H1 (cell line): Measurements from ENCODE around the gene CACNA1A. TPM values are rescaled to one million over a fixed set of nuclear protein-coding genes. Genes with fewer than 3 reads are reported as not detected.
A peak's percentile ranks its signal among the peaks of the same experiment; 100 is the strongest.

Source experiments
- CTCF ChIA-PET: fragments of 300-600 bp; sonication (Branson Sonifier 250); formaldehyde crosslinking; loops from one replicate; lab custom pipeline; 2021; ENCODE audit not compliant: partially characterized antibody; lab: Charles Lee
- POLR2A ChIA-PET: fragments of 300-600 bp; sonication (Branson Sonifier 250); formaldehyde crosslinking; loops from one replicate; lab custom pipeline; 2021; ENCODE audit warnings: inconsistent platforms; ENCODE audit not compliant: partially characterized antibody; lab: Charles Lee
- DNase-seq, 2 experiments: peaks; one replicate each; pipeline versions ENCODE4 v3.0.0 to v3.0.0-alpha.2; 2010 to 2022; ENCODE audit warnings: low spot score in 2 of 2, low read depth in 1 of 2, mixed read lengths in 1 of 2
- FAIRE-seq: peaks from 2 replicates; lab custom pipeline; 2011; peaks lifted over from hg19 to GRCh38; lab: Jason Lieb, UNC
- H2AFZ ChIP-seq: 2 replicates; pipeline ENCODE4 v1.8.1; 2012; ENCODE audit warnings: low read length, inconsistent platforms
- H2AK5ac ChIP-seq: 2 replicates; pipeline ENCODE4 v1.6.1; 2013; ENCODE audit warnings: low read depth, low read length
- H2BK120ac ChIP-seq: replicated peaks from 2 replicates; pipeline ENCODE3; 2013; ENCODE audit warnings: low read depth, low read length, inconsistent platforms
- H2BK12ac ChIP-seq: 2 replicates; pipeline ENCODE4 v1.6.1; 2013; ENCODE audit warnings: low read depth, low read length
- H2BK15ac ChIP-seq: 2 replicates; pipeline ENCODE4 v1.6.1; 2013; ENCODE audit warnings: low read length
- H2BK20ac ChIP-seq: 2 replicates; pipeline ENCODE4 v1.6.1; 2013; ENCODE audit warnings: low read length
- H2BK5ac ChIP-seq: 2 replicates; pipeline ENCODE4 v1.6.1; 2013; ENCODE audit warnings: low read depth, low read length
- H3K14ac ChIP-seq: 2 replicates; pipeline ENCODE4 v1.6.1; 2013; ENCODE audit warnings: inconsistent platforms; ENCODE audit not compliant: insufficient read length
- H3K18ac ChIP-seq: 2 replicates; pipeline ENCODE4 v1.6.1; 2013; ENCODE audit warnings: low read length; ENCODE audit errors: extremely low read depth
- H3K23ac ChIP-seq: 2 replicates; pipeline ENCODE4 v1.6.1; 2013; ENCODE audit warnings: inconsistent platforms; ENCODE audit not compliant: insufficient read length
- H3K23me2 ChIP-seq: 2 replicates; pipeline ENCODE4 v1.6.1; 2013; ENCODE audit warnings: low read depth, low read length
- H3K27ac ChIP-seq: 2 replicates; pipeline ENCODE4 v1.6.1; 2011; ENCODE audit warnings: low read depth, low read length, inconsistent platforms
- H3K27me3 ChIP-seq, 4 experiments: replicated peaks in 1 of 4; 1 replicate in 1 of 4; 2 replicates in 3 of 4; pipeline versions ENCODE4 v1.6.1 to v1.8.1; 2011 to 2013; ENCODE audit warnings: low read length in 3 of 4, mild to moderate bottlenecking in 3 of 4, inconsistent platforms in 2 of 4, mixed read lengths in 2 of 4, moderate library complexity in 1 of 4; ENCODE audit not compliant: control insufficient read depth in 3 of 4, insufficient read depth in 3 of 4; ENCODE audit errors: extremely low read depth in 1 of 4
- H3K36me3 ChIP-seq, 4 experiments: 2 replicates each; pipeline versions ENCODE4 v1.6.1 to v1.8.1; 2011 to 2013; ENCODE audit warnings: mild to moderate bottlenecking in 4 of 4, low read length in 3 of 4, moderate library complexity in 2 of 4, control low read depth in 1 of 4, inconsistent platforms in 1 of 4; ENCODE audit not compliant: insufficient read depth in 4 of 4, control insufficient read depth in 2 of 4
- H3K4ac ChIP-seq: replicated peaks from 2 replicates; pipeline ENCODE3; 2013; ENCODE audit warnings: low read length, low read depth, mixed read lengths, inconsistent platforms; ENCODE audit not compliant: insufficient read length
- H3K4me1 ChIP-seq, 4 experiments: replicated peaks in 1 of 4; 1 replicate in 1 of 4; 2 replicates in 3 of 4; pipeline versions ENCODE4 v1.6.1 to v1.8.1; 2011 to 2013; ENCODE audit warnings: low read length in 3 of 4, inconsistent platforms in 2 of 4, mixed read lengths in 1 of 4; ENCODE audit not compliant: insufficient read depth in 4 of 4, control insufficient read depth in 3 of 4
- H3K4me2 ChIP-seq, 2 experiments: 2 replicates each; pipeline versions ENCODE4 v1.6.1 to v1.8.1; 2011 to 2013; ENCODE audit warnings: low read depth in 2 of 2, low read length in 2 of 2, control low read depth in 1 of 2, inconsistent platforms in 1 of 2, mild to moderate bottlenecking in 1 of 2; ENCODE audit not compliant: insufficient read depth in 1 of 2
- H3K4me3 ChIP-seq, 4 experiments: fragments of 200-600, 300-600 bp in 1 of 4; sonication (generic), shearing (Covaris generic), sonication (Bioruptor Twin) in 1 of 4; 2 replicates each; pipeline versions ENCODE4 v1.5.1 to v1.8.1; 2011 to 2016; ENCODE audit warnings: low read length in 4 of 4, low read depth in 3 of 4, control low read depth in 2 of 4, inconsistent platforms in 2 of 4, mild to moderate bottlenecking in 2 of 4, mixed read lengths in 1 of 4, moderate library complexity in 1 of 4; ENCODE audit not compliant: insufficient read depth in 2 of 4; ENCODE audit errors: extremely low read depth in 1 of 4
- H3K56ac ChIP-seq: replicated peaks from 2 replicates; pipeline ENCODE3; 2013; ENCODE audit warnings: low read depth, mild to moderate bottlenecking, mixed read lengths, low read length, inconsistent platforms; ENCODE audit not compliant: insufficient read length
- H3K79me1 ChIP-seq: 2 replicates; pipeline ENCODE4 v1.6.1; 2013; ENCODE audit warnings: low read depth, low read length, control low read depth
- H3K79me2 ChIP-seq, 2 experiments: 2 replicates each; pipeline versions ENCODE4 v1.6.1 to v1.8.1; 2012 to 2013; ENCODE audit warnings: low read length in 2 of 2, mild to moderate bottlenecking in 2 of 2, inconsistent platforms in 1 of 2; ENCODE audit not compliant: insufficient read depth in 2 of 2, control insufficient read depth in 1 of 2
- H3K9ac ChIP-seq, 4 experiments: replicated peaks in 1 of 4; 1 replicate in 1 of 4; 2 replicates in 3 of 4; pipeline versions ENCODE4 v1.6.1 to v1.8.1; 2011 to 2013; ENCODE audit warnings: low read depth in 3 of 4, low read length in 3 of 4, control low read depth in 2 of 4, mild to moderate bottlenecking in 2 of 4, moderate library complexity in 2 of 4, inconsistent platforms in 1 of 4; ENCODE audit errors: extremely low read depth in 1 of 4
- H3K9me3 ChIP-seq, 2 experiments: 2 replicates each; pipeline versions ENCODE4 v1.6.1 to v1.8.1; 2012 to 2013; ENCODE audit warnings: mild to moderate bottlenecking in 2 of 2, moderate library complexity in 2 of 2, control low read depth in 1 of 2, inconsistent platforms in 1 of 2, low read depth in 1 of 2, low read length in 1 of 2, mixed read lengths in 1 of 2; ENCODE audit not compliant: insufficient read depth in 2 of 2
- H4K20me1 ChIP-seq, 2 experiments: replicated peaks in 1 of 2; 2 replicates each; pipeline versions ENCODE3 to v1.8.1; 2011 to 2013; ENCODE audit warnings: inconsistent platforms in 2 of 2, low read length in 2 of 2, mild to moderate bottlenecking in 1 of 2; ENCODE audit not compliant: insufficient read depth in 2 of 2, control insufficient read depth in 1 of 2
- H4K5ac ChIP-seq: 2 replicates; pipeline ENCODE4 v1.6.1; 2013; ENCODE audit warnings: low read length, low read depth, mixed read lengths, inconsistent platforms; ENCODE audit not compliant: insufficient read length
- H4K8ac ChIP-seq: 2 replicates; pipeline ENCODE4 v1.8.0; 2013; ENCODE audit warnings: mild to moderate bottlenecking, moderate library complexity, low read length, inconsistent platforms; ENCODE audit not compliant: insufficient read depth; ENCODE audit errors: extremely low read depth
- H4K91ac ChIP-seq: replicated peaks from 2 replicates; pipeline ENCODE3; 2013; ENCODE audit warnings: low read length, mixed read lengths, inconsistent platforms; ENCODE audit not compliant: insufficient read length
- CREB1 ChIP-seq: IDR thresholded peaks from 2 replicates; pipeline ENCODE4 v1.6.1; 2012; ENCODE audit warnings: inconsistent platforms
- CTCF ChIP-seq, 3 experiments: IDR thresholded peaks; 1 replicate in 2 of 3; 2 replicates in 1 of 3; pipeline versions ENCODE4 v1.5.1 to v1.6.1; 2011; ENCODE audit warnings: low read length in 3 of 3, mild to moderate bottlenecking in 3 of 3, inconsistent platforms in 2 of 3, low read depth in 1 of 3, moderate library complexity in 1 of 3; ENCODE audit not compliant: insufficient read depth in 1 of 3; ENCODE audit errors: control extremely low read depth in 1 of 3
- E2F6 ChIP-seq: IDR thresholded peaks from 2 replicates; pipeline ENCODE4 v1.6.1; 2012; ENCODE audit warnings: inconsistent platforms
- GABPA ChIP-seq: IDR thresholded peaks from 2 replicates; pipeline ENCODE4 v1.6.1; 2011; ENCODE audit warnings: mild to moderate bottlenecking, low read length, moderate library complexity, borderline replicate concordance; ENCODE audit not compliant: insufficient read depth
- KDM4A ChIP-seq: IDR thresholded peaks from one replicate; pipeline ENCODE4 v1.7.1; 2012; ENCODE audit warnings: low read depth, mild to moderate bottlenecking, moderate library complexity, low read length, inconsistent platforms; ENCODE audit not compliant: severe bottlenecking
- NRF1 ChIP-seq: IDR thresholded peaks from 2 replicates; pipeline ENCODE4 v1.6.1; 2011; ENCODE audit warnings: mild to moderate bottlenecking, low read depth, low read length, improper control_type of control experiment
- SP4 ChIP-seq: IDR thresholded peaks from 2 replicates; pipeline ENCODE4 v1.6.1; 2012; ENCODE audit warnings: low read length, inconsistent platforms
- SRF ChIP-seq: IDR thresholded peaks from 2 replicates; pipeline ENCODE4 v1.6.1; 2011; ENCODE audit warnings: mild to moderate bottlenecking, low read depth, low read length, moderate library complexity
- SUZ12 ChIP-seq: fragments of 200-600 bp; sonication (generic); IDR thresholded peaks from 2 replicates; pipeline ENCODE4 v1.6.1; 2012; ENCODE audit warnings: mild to moderate bottlenecking, inconsistent platforms, low read length, moderate library complexity, mixed read lengths
- WGBS, 2 experiments: shearing (Covaris generic) in 1 of 2; methylation state at CpG; one replicate each; pipeline versions ENCODE4 v1.1.6 to v1.1.7; 2013 to 2015; ENCODE audit warnings: low lambda C conversion rate in 2 of 2, mixed read lengths in 2 of 2, inconsistent platforms in 1 of 2, low coverage in 1 of 2, missing lambda C conversion rate in 1 of 2; ENCODE audit not compliant: insufficient replicate concordance in 2 of 2, insufficient coverage in 1 of 2, insufficient read length in 1 of 2; ENCODE audit errors: extremely low coverage in 1 of 2, missing lambda C conversion rate in 1 of 2; 5-methylcytosine and 5-hydroxymethylcytosine counted together
- polyA plus RNA-seq, 7 experiments: library from polyadenylated mRNA; depleted of rRNA in 3 of 7; stranded (reverse) in 5 of 7; unstranded in 2 of 7; fragments of >200 nt in 5 of 7; fragments of 200-250 nt in 2 of 7; gene quantifications; 1 replicate in 5 of 7; 2 replicates in 1 of 7; 4 replicates in 1 of 7; pipeline versions ENCODE4 v1.2.1 to v1.2.3, GENCODE V29; 2011 to 2013; ENCODE audit warnings: missing spikeins in 2 of 7, mixed read lengths in 2 of 7
- total RNA-seq: library from RNA; stranded (reverse); fragmentation: NEBNext Ultra II Directional; extraction: Animal tissue kit (Norgen Biotek cat#: 25700); gene quantifications from 2 replicates; pipeline ENCODE4 v1.2.1, GENCODE V29; 2021
- TF ChIP-seq, protein P1 (sequence below): IDR thresholded peaks from 2 replicates; pipeline ENCODE4 v1.6.1; 2011; ENCODE audit warnings: low read depth, mild to moderate bottlenecking, low read length; ENCODE audit not compliant: insufficient read depth

The CACNA1A gene
- total and polyA plus RNA-seq, 2 of the 8 experiments (the other 6 are each of a cell fraction or from before 2014, with no cell fraction given) = 10.7 to 25.3 TPM

GRCh38 chr19:13234518-13234917 lies 271.8 kb downstream of the CACNA1A start:
- no peak overlapping the region for H2BK120ac ChIP-seq
- H3K9me3 ChIP-seq = peaks cover 0 to 4% of the 10 kb centered on the region in 2 experiments; a peak in 1 of 4 replicates
- WGBS, 2 experiments = 31% methylated on average over 6 of the region's 13 CpGs; no CpG with 5 or more reads in 1 of the 2 experiments
- H3K23me2 ChIP-seq = no peaks in the 10 kb centered on the region
- no peak overlapping the region for H2AK5ac ChIP-seq
- no peaks in the 10 kb centered on the region for H3K79me1 ChIP-seq
- POLR2A ChIA-PET = no interaction called here
- 0 out of 2 replicates have a peak overlapping the region, but pooled peaks have one; percentile 22 for H4K8ac ChIP-seq
- H3K27ac ChIP-seq = no peak overlapping the region
- H3K4me2 ChIP-seq = no peak overlapping the region
- H2AFZ ChIP-seq = no peak overlapping the region
- no peaks in the 10 kb centered on the region for H3K27me3 ChIP-seq
- no peak overlapping the region for H2BK5ac ChIP-seq
- no peak overlapping the region for H3K4me3 ChIP-seq
- no peak overlapping the region for H3K9ac ChIP-seq
- FAIRE-seq = no peak
- no peak overlapping the region for H4K91ac ChIP-seq
- H3K4ac ChIP-seq = no peak overlapping the region
- peaks cover 0 to 7% (median 3%) of the 10 kb centered on the region in 4 experiments; a peak in 4 of 7 replicates for H3K4me1 ChIP-seq
- H4K5ac ChIP-seq = no peak overlapping the region
- H2BK15ac ChIP-seq = no peak overlapping the region
- no peaks in the 10 kb centered on the region for H4K20me1 ChIP-seq
- peak; percentile 31 to 85 for DNase-seq
- H2BK20ac ChIP-seq = no peak overlapping the region
- no peaks in the 10 kb centered on the region for H3K36me3 ChIP-seq
- no peak overlapping the region for H3K56ac ChIP-seq
- no peaks in the 10 kb centered on the region for H3K79me2 ChIP-seq
- H2BK12ac ChIP-seq = no peak overlapping the region
- no peak overlapping the region for H3K14ac ChIP-seq
- H3K18ac ChIP-seq = no peak overlapping the region
- H3K23ac ChIP-seq = no peak overlapping the region
- CTCF ChIA-PET = interaction anchor here (1.3 to 3.3 kb wide), 4 partner anchors 9 to 44 kb away, joined by 3 to 20 read pairs (median 7); no protein-coding TSS in a partner anchor
- TF ChIP-seq NRF1 = no peak
- TF ChIP-seq, protein P1, sequence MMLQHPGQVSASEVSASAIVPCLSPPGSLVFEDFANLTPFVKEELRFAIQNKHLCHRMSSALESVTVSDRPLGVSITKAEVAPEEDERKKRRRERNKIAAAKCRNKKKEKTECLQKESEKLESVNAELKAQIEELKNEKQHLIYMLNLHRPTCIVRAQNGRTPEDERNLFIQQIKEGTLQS = peak; percentile 40; the same call in 1 of the 2 replicates
- TF ChIP-seq KDM4A = no peak
- TF ChIP-seq SRF = no peak
- TF ChIP-seq CTCF (IDR thresholded peaks at IDR 0.05; ENCODE audit: control extremely low read depth in 1 of 3, insufficient read depth in 1 of 3, low read depth in 1 of 3, low read length in 3 of 3) = peak; percentile 91 to 99 (median 96)
- TF ChIP-seq SP4 = no peak
- peak; percentile 48; the same call in 1 of the 2 replicates for TF ChIP-seq GABPA
- no peak for TF ChIP-seq SUZ12
- TF ChIP-seq E2F6 = no peak
- TF ChIP-seq CREB1 = no peak
